IMR-90 (cell line): ENCODE data around the gene KEAP1. TPM values are rescaled to one million over a fixed set of nuclear protein-coding genes. Genes with fewer than 3 reads are reported as not detected.

ENCODE experiments used
- ATAC-seq: fragments of 200-7000 bp; cut with Tn5 transposase; 2 replicates; pipeline ENCODE4 v1.9.1; 2020; ENCODE audit warnings: low read depth, mild to moderate bottlenecking, moderate library complexity
- BruUV-seq: library from RNA; stranded (reverse); fragments of 400-500 nt; replicated peaks from 2 replicates; lab custom pipeline; 2021; lab: Mats Ljungman, UMichigan
- CTCF ChIA-PET: fragments of 300-600 bp; formaldehyde crosslinking; extraction: SDS; loops from one replicate; lab custom pipeline; 2021; ENCODE audit warnings: antibody characterized with exemption; lab: Yijun Ruan, JAX
- POLR2A ChIA-PET: fragments of 300-600 bp; sonication (Branson Sonifier 250); formaldehyde crosslinking; loops from one replicate; lab custom pipeline; 2022; ENCODE audit warnings: antibody characterized with exemption; ENCODE audit not compliant: unreplicated experiment; lab: Charles Lee
- DNase-seq: peaks from one replicate; pipeline ENCODE4 v3.0.0; 2013
- H2AFZ ChIP-seq: replicated peaks from 2 replicates; pipeline ENCODE3; 2013; ENCODE audit warnings: low read length, mild to moderate bottlenecking; ENCODE audit not compliant: poor library complexity
- H2AK5ac ChIP-seq: 2 replicates; pipeline ENCODE4 v1.6.1; 2013; ENCODE audit warnings: low read depth, low read length, inconsistent platforms
- H2AK9ac ChIP-seq: replicated peaks from 2 replicates; pipeline ENCODE3; 2013; ENCODE audit warnings: mild to moderate bottlenecking, low read depth, low read length, moderate library complexity; ENCODE audit not compliant: poor library complexity
- H2BK120ac ChIP-seq: 2 replicates; pipeline ENCODE4 v1.6.1; 2013; ENCODE audit warnings: low read depth, low read length, inconsistent platforms
- H2BK15ac ChIP-seq: 3 replicates; pipeline ENCODE4 v1.6.1; 2013; ENCODE audit warnings: low read depth, low read length, inconsistent platforms
- H2BK20ac ChIP-seq: 2 replicates; pipeline ENCODE4 v1.6.1; 2013; ENCODE audit warnings: low read depth, mild to moderate bottlenecking, inconsistent platforms, low read length, moderate library complexity
- H2BK5ac ChIP-seq: 2 replicates; pipeline ENCODE4 v1.6.1; 2013; ENCODE audit warnings: mild to moderate bottlenecking, low read depth, low read length, inconsistent platforms; ENCODE audit not compliant: poor library complexity, severe bottlenecking
- H3K14ac ChIP-seq: replicated peaks from 2 replicates; pipeline ENCODE4 v1.6.1; 2013; ENCODE audit warnings: low read depth, low read length, inconsistent platforms
- H3K18ac ChIP-seq: 2 replicates; pipeline ENCODE4 v1.6.1; 2013; ENCODE audit warnings: low read depth, low read length, control low read depth
- H3K23ac ChIP-seq: 2 replicates; pipeline ENCODE4 v1.6.1; 2013; ENCODE audit warnings: low read depth, low read length, inconsistent platforms
- H3K27ac ChIP-seq: 2 replicates; pipeline ENCODE4 v1.5.1; 2013; ENCODE audit warnings: mild to moderate bottlenecking, control low read depth, low read length; ENCODE audit not compliant: insufficient read depth
- H3K27me3 ChIP-seq: 2 replicates; pipeline ENCODE4 v1.6.1; 2013; ENCODE audit warnings: low read length; ENCODE audit not compliant: control insufficient read depth, insufficient read depth
- H3K36me3 ChIP-seq: 2 replicates; pipeline ENCODE4 v1.6.1; 2013; ENCODE audit warnings: low read length, mixed read lengths; ENCODE audit not compliant: control insufficient read depth, insufficient read depth
- H3K4ac ChIP-seq: 2 replicates; pipeline ENCODE4 v1.6.1; 2013; ENCODE audit warnings: low read depth, low read length, inconsistent platforms
- H3K4me1 ChIP-seq: 2 replicates; pipeline ENCODE4 v1.6.1; 2013; ENCODE audit warnings: low read length, mixed read lengths; ENCODE audit not compliant: control insufficient read depth, insufficient read depth
- H3K4me2 ChIP-seq: 2 replicates; pipeline ENCODE4 v1.6.1; 2013; ENCODE audit warnings: low read depth, mild to moderate bottlenecking, control low read depth, low read length, moderate library complexity
- H3K4me3 ChIP-seq: 2 replicates; pipeline ENCODE4 v1.5.1; 2013; ENCODE audit warnings: low read depth, mild to moderate bottlenecking, control low read depth, low read length, moderate library complexity; ENCODE audit not compliant: insufficient read depth
- H3K56ac ChIP-seq: 2 replicates; pipeline ENCODE4 v1.6.1; 2013; ENCODE audit warnings: low read length, inconsistent platforms; ENCODE audit not compliant: insufficient read depth; ENCODE audit errors: extremely low read depth
- H3K79me1 ChIP-seq, 2 experiments: 2 replicates each; pipeline ENCODE4 v1.6.1; 2013; ENCODE audit warnings: low read length in 2 of 2, inconsistent platforms in 1 of 2, low read depth in 1 of 2
- H3K9ac ChIP-seq: 2 replicates; pipeline ENCODE4 v1.6.1; 2013; ENCODE audit warnings: low read depth, low read length, control low read depth
- H3K9me1 ChIP-seq: 2 replicates; pipeline ENCODE4 v1.6.1; 2013; ENCODE audit warnings: low read length, inconsistent platforms; ENCODE audit not compliant: insufficient read depth
- H3K9me3 ChIP-seq: 2 replicates; pipeline ENCODE4 v1.6.1; 2013; ENCODE audit warnings: low read length; ENCODE audit not compliant: control insufficient read depth, insufficient read depth
- H4K20me1 ChIP-seq: 2 replicates; pipeline ENCODE4 v1.6.1; 2013; ENCODE audit warnings: low read length, inconsistent platforms; ENCODE audit not compliant: insufficient read depth
- H4K5ac ChIP-seq: 2 replicates; pipeline ENCODE4 v1.6.1; 2013; ENCODE audit warnings: mild to moderate bottlenecking, low read depth, low read length, control low read depth
- H4K8ac ChIP-seq, 2 experiments: 2 replicates each; pipeline ENCODE4 v1.6.1; 2013; ENCODE audit warnings: low read depth in 2 of 2, low read length in 2 of 2, control low read depth in 1 of 2, inconsistent platforms in 1 of 2
- H4K91ac ChIP-seq: 2 replicates; pipeline ENCODE4 v1.6.1; 2013; ENCODE audit warnings: low read depth, low read length, inconsistent platforms; ENCODE audit not compliant: insufficient read depth
- CEBPB ChIP-seq: IDR thresholded peaks from 2 replicates; pipeline ENCODE4 v1.6.1; 2012; ENCODE audit warnings: low read depth, low read length, improper control_type of control experiment
- CHD1 ChIP-seq: IDR thresholded peaks from 2 replicates; pipeline ENCODE4 v1.6.1; 2012; ENCODE audit warnings: low read depth, low read length, improper control_type of control experiment
- MAFK ChIP-seq: IDR thresholded peaks from 2 replicates; pipeline ENCODE4 v1.6.1; 2012; ENCODE audit warnings: low read depth, low read length, improper control_type of control experiment
- MAZ ChIP-seq: IDR thresholded peaks from 2 replicates; pipeline ENCODE4 v1.6.1; 2012; ENCODE audit warnings: low read depth, mild to moderate bottlenecking, low read length, improper control_type of control experiment, moderate library complexity, borderline replicate concordance
- MXI1 ChIP-seq: IDR thresholded peaks from 2 replicates; pipeline ENCODE4 v1.6.1; 2012; ENCODE audit warnings: low read depth, mild to moderate bottlenecking, low read length, moderate library complexity, borderline replicate concordance
- POLR2A ChIP-seq: IDR thresholded peaks from 2 replicates; pipeline ENCODE4 v1.6.1; 2012; ENCODE audit warnings: mild to moderate bottlenecking, low read depth, low read length
- RAD21 ChIP-seq: IDR thresholded peaks from 2 replicates; pipeline ENCODE4 v1.6.1; 2012; ENCODE audit warnings: low read length, improper control_type of control experiment
- RCOR1 ChIP-seq: IDR thresholded peaks from 2 replicates; pipeline ENCODE4 v1.6.1; 2012; ENCODE audit warnings: mild to moderate bottlenecking, low read length, improper control_type of control experiment; ENCODE audit not compliant: insufficient replicate concordance
- SMC3 ChIP-seq: fragments of 150-350 bp; IDR thresholded peaks from 2 replicates; pipeline ENCODE4 v1.6.1; 2016; ENCODE audit warnings: low read depth, mild to moderate bottlenecking, antibody characterized with exemption, low read length, moderate library complexity
- WGBS, 2 experiments: methylation state at CpG; one replicate each; pipeline versions ENCODE4 v1.1.5 to v1.1.7; 2013; ENCODE audit warnings: missing lambda C conversion rate in 2 of 2; ENCODE audit not compliant: insufficient read length in 1 of 2; ENCODE audit errors: extremely low coverage in 2 of 2; 5-methylcytosine and 5-hydroxymethylcytosine counted together
- dilution Hi-C: fragments of 300-500 bp; cut with HindIII; formaldehyde crosslinking; loops from one replicate; pipeline ENCODE4 v1.14.3; 2018; ENCODE audit warnings: low sequenced_read_pairs; ENCODE audit not compliant: unreplicated experiment
- in situ Hi-C: fragments of 300-500 bp; cut with MboI; formaldehyde crosslinking; loops from 3 replicates; pipeline ENCODE4 v1.14.3; 2019; ENCODE audit warnings: low sequenced_read_pairs, inconsistent platforms, mixed read lengths
- intact Hi-C: fragments of 100-400 bp; cut with micrococcal nuclease; formaldehyde crosslinking; loops from 2 replicates; pipeline ENCODE4 v1.10.0; 2022
- polyA plus RNA-seq, 3 experiments: library from polyadenylated mRNA; depleted of rRNA; stranded (reverse); fragments of >200 nt; gene quantifications; 2 replicates each; pipeline ENCODE4 v1.2.3, GENCODE V29; 2012; ENCODE audit warnings: low replicate concordance in 1 of 3
- total RNA-seq: library from RNA; depleted of rRNA; stranded (reverse); fragments of >200 nt; gene quantifications from 2 replicates; pipeline ENCODE4 v1.2.3, GENCODE V29; 2012
- TF ChIP-seq, protein P1 (sequence below): fragments of 150-350 bp; IDR thresholded peaks from 2 replicates; pipeline ENCODE4 v1.6.1; 2016; ENCODE audit warnings: low read depth, mild to moderate bottlenecking, low read length, moderate library complexity, borderline replicate concordance
- TF ChIP-seq, protein P2 (sequence below): conservative IDR thresholded peaks from 2 replicates; pipeline ENCODE4 v1.5.1; 2012; ENCODE audit warnings: mild to moderate bottlenecking, low read depth, low read length, improper control_type of control experiment

KEAP1 gene
- total and polyA plus RNA-seq, 2 of the 4 experiments (the other 2 are of a cell fraction) = 63.4 to 81.6 TPM

DNA sequence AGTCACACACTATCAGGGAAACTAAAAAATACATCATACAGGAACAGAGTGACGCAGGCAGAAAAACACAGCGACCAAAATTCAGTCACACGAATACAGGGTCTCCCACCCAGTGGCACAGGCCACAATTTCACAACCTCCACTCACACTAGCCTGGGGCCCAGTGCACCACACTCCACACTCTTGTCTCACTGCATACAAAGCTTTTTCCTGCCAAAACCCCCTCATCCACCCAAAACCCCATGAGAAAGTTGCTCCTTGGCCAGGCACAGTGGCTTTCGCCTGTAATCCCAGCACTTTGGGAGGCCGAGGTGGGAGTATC, 12.9 kb upstream of the KEAP1 start:
- Histone ChIP-seq H3K4me2 (no peak overlapping the region), H3K36me3 (no peaks in the 10 kb centered on the region), H4K20me1 (no peaks in the 10 kb centered on the region), H2BK20ac (no peak overlapping the region), H4K8ac (no peak overlapping the region), H3K9ac (no peak overlapping the region), H3K23ac (no peak overlapping the region), H2BK5ac (no peak overlapping the region), H2AK5ac (no peak overlapping the region), H3K9me3 (no peaks in the 10 kb centered on the region), H2BK15ac (no peak overlapping the region), H3K9me1 (no peaks in the 10 kb centered on the region), H4K91ac (no peak overlapping the region), H2AK9ac (no peak overlapping the region), H3K27me3 (peaks cover 49% of the 10 kb centered on the region), H3K56ac (no peak overlapping the region), H3K4ac (no peak overlapping the region), H3K79me1 (no peaks in the 10 kb centered on the region), H3K27ac (no peak overlapping the region), H2BK120ac (no peak overlapping the region), H3K4me3 (no peak overlapping the region), H3K14ac (no peak overlapping the region), H2AFZ (no peak overlapping the region), H3K4me1 (peaks cover 4% of the 10 kb centered on the region), H3K18ac (no peak overlapping the region), H4K5ac (no peak overlapping the region)
- dilution Hi-C loops (no loop called here), in situ Hi-C loops (no loop called here), intact Hi-C loops (no loop called here)
- no TSS peak for BruUV-seq
- TF ChIP-seq SMC3 (no peak), RAD21 (no peak), MAZ (no peak), CHD1 (no peak), POLR2A (no peak), CEBPB (no peak), MAFK (no peak), MXI1 (no peak), RCOR1 (no peak)
- TF ChIP-seq, protein P1, sequence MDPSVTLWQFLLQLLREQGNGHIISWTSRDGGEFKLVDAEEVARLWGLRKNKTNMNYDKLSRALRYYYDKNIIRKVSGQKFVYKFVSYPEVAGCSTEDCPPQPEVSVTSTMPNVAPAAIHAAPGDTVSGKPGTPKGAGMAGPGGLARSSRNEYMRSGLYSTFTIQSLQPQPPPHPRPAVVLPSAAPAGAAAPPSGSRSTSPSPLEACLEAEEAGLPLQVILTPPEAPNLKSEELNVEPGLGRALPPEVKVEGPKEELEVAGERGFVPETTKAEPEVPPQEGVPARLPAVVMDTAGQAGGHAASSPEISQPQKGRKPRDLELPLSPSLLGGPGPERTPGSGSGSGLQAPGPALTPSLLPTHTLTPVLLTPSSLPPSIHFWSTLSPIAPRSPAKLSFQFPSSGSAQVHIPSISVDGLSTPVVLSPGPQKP = no peak
- TF ChIP-seq, protein P2, sequence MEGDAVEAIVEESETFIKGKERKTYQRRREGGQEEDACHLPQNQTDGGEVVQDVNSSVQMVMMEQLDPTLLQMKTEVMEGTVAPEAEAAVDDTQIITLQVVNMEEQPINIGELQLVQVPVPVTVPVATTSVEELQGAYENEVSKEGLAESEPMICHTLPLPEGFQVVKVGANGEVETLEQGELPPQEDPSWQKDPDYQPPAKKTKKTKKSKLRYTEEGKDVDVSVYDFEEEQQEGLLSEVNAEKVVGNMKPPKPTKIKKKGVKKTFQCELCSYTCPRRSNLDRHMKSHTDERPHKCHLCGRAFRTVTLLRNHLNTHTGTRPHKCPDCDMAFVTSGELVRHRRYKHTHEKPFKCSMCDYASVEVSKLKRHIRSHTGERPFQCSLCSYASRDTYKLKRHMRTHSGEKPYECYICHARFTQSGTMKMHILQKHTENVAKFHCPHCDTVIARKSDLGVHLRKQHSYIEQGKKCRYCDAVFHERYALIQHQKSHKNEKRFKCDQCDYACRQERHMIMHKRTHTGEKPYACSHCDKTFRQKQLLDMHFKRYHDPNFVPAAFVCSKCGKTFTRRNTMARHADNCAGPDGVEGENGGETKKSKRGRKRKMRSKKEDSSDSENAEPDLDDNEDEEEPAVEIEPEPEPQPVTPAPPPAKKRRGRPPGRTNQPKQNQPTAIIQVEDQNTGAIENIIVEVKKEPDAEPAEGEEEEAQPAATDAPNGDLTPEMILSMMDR = no peak
- ATAC-seq (no peak), DNase-seq (no peak)
- ChIA-PET CTCF (interaction anchor here (1.7 kb wide), 1 partner anchor 10 kb away, joined by 4 read pairs; no protein-coding TSS in a partner anchor), POLR2A (no interaction called here)
- WGBS, 2 experiments = 87% methylated on average over 3 of the region's 5 CpGs; no CpG with 5 or more reads in 1 of the 2 experiments
